Prostate gland (tissue), 2 donors: Measurements from ENCODE around the gene CD79B. TPM values are rescaled to one million over a fixed set of nuclear protein-coding genes. Genes with fewer than 3 reads are reported as not detected.

ENCODE experiments used
- DNase-seq: peaks from one replicate; pipeline ENCODE4 v3.0.0-alpha.2; 2019; ENCODE audit warnings: low spot score
- H3K27ac ChIP-seq, 2 donors: fragments of 200-600 bp; sonication (generic); 2 replicates each; pipeline ENCODE4 v1.5.1; 2017 to 2019
- H3K27me3 ChIP-seq: fragments of 200-600 bp; sonication (generic); replicated peaks from 2 replicates; pipeline ENCODE4 v1.5.1; 2019; ENCODE audit not compliant: insufficient read depth
- H3K36me3 ChIP-seq, 2 donors: fragments of 200-600 bp; sonication (generic); 1 replicate in 1 of 2; 2 replicates in 1 of 2; pipeline versions ENCODE4 v1.5.1 to v1.8.1; 2017 to 2019
- H3K4me1 ChIP-seq: fragments of 200-600 bp; sonication (generic); replicated peaks from 2 replicates; pipeline ENCODE4 v1.5.1; 2019
- H3K4me3 ChIP-seq, 2 donors: fragments of 200-600 bp; sonication (generic); 2 replicates each; pipeline ENCODE4 v1.5.1; 2017 to 2019
- H3K9me3 ChIP-seq: fragments of 200-600 bp; sonication (generic); 2 replicates; pipeline ENCODE4 v1.5.1; 2017
- POLR2A ChIP-seq: fragments of 450-650 bp; IDR thresholded peaks from one replicate; pipeline ENCODE4 v1.6.1; 2016; ENCODE audit warnings: antibody characterized with exemption, mild to moderate bottlenecking
- POLR2AphosphoS5 ChIP-seq: sonication (generic); formaldehyde crosslinking; IDR thresholded peaks from one replicate; pipeline ENCODE4 v1.6.1; 2017; ENCODE audit warnings: antibody characterized with exemption
- WGBS: methylation state at CpG from one replicate; pipeline ENCODE4 v1.1.5; 2018; 5-methylcytosine and 5-hydroxymethylcytosine counted together
- intact Hi-C: fragments of 100-400 bp; cut with DNase I; formaldehyde crosslinking; loops from one replicate; pipeline ENCODE4 v1.14.2; 2022
- total RNA-seq, 2 donors: library from RNA; depleted of rRNA; stranded (reverse); fragments of >200 nt; gene quantifications; one replicate each; pipeline ENCODE4 v1.1.0, GENCODE V29; 2016
- TF ChIP-seq, protein P1 (sequence below), 4 experiments: fragments of 200-600 bp in 2 of 4; fragments of 450-650 bp in 2 of 4; sonication (generic) in 2 of 4; IDR thresholded peaks; 1 replicate in 3 of 4; 2 replicates in 1 of 4; pipeline ENCODE4 v1.5.1; 2016 to 2019; ENCODE audit warnings: antibody characterized with exemption in 4 of 4, mild to moderate bottlenecking in 2 of 4, moderate library complexity in 2 of 4

The CD79B gene
- 1 to 10 TPM; 1.6 to 2.2 TPM for total RNA-seq

DNA sequence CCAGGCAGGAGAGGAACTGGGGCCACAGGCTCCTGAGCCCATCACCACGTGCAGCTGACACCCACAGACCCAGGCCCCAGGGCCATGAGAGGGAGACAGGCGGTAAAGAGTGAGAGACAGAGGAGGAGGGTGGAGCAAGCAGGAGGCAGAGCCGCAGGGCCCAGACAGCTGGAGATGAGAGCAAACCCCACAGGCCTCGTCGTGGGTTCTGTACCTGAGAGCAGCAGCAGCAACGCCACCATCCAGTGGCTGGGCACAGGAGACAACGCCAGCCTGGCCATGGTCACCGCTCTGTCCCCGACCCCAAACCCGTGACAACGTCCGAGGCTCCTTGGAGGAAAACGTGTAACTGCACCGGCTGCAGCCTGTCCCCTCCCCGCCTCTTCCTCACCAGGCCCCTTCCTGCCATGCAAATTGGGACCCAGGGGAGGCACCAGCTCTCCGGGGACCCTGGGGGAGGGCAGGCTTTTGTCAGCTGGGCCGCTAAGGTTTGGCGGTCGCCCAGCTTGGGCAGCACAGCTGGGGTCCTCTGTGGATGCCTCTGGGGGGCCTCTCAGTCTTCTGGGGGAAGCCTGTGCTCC is at the start of gene CD79B:
CD79B (minus strand) TSS at position 351 of the 581 bp plus-strand sequence; CDS start at position 281, 70 bp downstream.
- TF ChIP-seq POLR2A (no peak), POLR2AphosphoS5 (no peak)
- TF ChIP-seq, protein P1, sequence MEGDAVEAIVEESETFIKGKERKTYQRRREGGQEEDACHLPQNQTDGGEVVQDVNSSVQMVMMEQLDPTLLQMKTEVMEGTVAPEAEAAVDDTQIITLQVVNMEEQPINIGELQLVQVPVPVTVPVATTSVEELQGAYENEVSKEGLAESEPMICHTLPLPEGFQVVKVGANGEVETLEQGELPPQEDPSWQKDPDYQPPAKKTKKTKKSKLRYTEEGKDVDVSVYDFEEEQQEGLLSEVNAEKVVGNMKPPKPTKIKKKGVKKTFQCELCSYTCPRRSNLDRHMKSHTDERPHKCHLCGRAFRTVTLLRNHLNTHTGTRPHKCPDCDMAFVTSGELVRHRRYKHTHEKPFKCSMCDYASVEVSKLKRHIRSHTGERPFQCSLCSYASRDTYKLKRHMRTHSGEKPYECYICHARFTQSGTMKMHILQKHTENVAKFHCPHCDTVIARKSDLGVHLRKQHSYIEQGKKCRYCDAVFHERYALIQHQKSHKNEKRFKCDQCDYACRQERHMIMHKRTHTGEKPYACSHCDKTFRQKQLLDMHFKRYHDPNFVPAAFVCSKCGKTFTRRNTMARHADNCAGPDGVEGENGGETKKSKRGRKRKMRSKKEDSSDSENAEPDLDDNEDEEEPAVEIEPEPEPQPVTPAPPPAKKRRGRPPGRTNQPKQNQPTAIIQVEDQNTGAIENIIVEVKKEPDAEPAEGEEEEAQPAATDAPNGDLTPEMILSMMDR (IDR thresholded peaks at IDR 0.05), result no peak
- H3K4me1 ChIP-seq, result no peaks in the 10 kb centered on the region
- no peaks in the 10 kb centered on the region for H3K27me3 ChIP-seq
- H3K9me3 ChIP-seq, result no peaks in the 10 kb centered on the region
- H3K36me3 ChIP-seq, result no peaks in the 10 kb centered on the region
- no peak within 1 kb of the TSS for H3K4me3 ChIP-seq
- H3K27ac ChIP-seq, result no peak within 1 kb of the TSS
- intact Hi-C loops, result no loop called here
- WGBS, result 80% methylated on average over 19 of the region's 19 CpGs
- DNase-seq, result no peak

DNA sequence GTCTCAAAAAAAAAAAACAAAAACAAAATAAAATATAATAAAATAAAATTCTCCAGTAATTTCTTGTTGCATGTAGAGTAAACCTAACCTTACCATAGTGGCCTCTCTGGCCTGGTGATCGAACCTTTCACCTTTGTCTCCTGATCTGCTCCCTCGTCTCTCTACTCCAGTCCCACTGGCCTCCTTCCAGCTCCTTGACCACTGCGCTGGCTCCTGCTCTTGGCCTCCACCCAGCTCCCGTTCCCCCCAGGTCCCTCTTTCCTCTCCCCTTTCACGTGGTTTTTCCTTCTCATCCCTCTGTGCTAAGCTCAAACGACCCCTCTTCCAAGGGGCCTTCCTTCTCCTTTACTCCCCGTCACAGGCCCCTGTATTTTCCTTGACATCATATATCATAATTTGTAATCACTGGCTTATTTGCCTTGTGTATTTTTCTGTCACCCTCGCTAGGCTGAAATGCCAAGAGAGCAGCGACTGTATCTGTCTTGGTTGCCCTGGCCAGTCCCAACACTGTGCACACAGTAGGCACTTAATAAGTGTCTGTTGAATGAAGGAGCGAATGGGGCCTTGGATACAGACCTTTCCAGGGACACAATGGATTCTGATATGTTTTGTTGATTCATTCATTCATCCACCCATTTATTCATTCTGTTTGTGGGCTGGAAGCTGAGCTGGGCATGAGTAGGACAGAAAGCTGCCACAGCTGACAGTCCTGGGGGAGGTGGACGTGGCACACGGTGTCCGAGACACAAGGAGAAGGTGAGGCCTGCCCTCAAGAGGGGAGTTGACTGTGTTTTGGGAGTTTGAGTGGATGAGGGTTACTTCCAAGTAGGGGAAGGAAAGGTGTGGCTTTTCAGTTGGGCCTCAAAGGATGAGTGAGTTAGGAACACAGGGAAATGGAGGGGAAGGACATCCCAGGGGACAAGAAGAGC is 46.4 kb upstream of the CD79B start:
- H3K9me3 ChIP-seq, result no peaks in the 10 kb centered on the region
- intact Hi-C loops, result no loop called here
- WGBS, result 78% methylated on average over 13 of the region's 13 CpGs
- no peak for TF ChIP-seq POLR2A
- TF ChIP-seq, protein P1 (IDR thresholded peaks at IDR 0.05), result no peak
- TF ChIP-seq POLR2AphosphoS5, result no peak
- H3K36me3 ChIP-seq, result no peaks in the 10 kb centered on the region
- no peaks in the 10 kb centered on the region for H3K4me1 ChIP-seq
- DNase-seq, result no peak
- no peak overlapping the region for H3K4me3 ChIP-seq
- no peaks in the 10 kb centered on the region for H3K27me3 ChIP-seq
- no peak overlapping the region for H3K27ac ChIP-seq

DNA sequence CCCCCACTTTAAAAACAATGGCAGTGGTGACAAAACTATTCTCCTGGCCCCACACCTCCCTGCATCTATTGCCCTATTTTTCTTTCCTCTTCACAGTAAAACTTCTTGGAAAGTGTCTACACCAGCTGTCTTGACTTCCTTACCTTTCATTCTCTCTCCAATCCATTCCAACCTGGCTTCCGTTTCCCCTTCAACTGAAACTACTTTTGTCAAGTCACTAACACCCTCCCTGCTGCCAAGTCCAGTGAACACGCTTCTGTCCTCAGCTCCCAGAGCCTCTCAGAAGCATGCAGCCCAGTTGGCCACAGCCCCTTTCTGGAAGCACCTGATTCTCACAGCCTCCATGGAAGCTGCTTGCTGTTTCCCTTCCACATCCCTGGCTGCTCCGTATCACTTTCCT is 44.6 kb upstream of the CD79B start:
- TF ChIP-seq, protein P1 (IDR thresholded peaks at IDR 0.05), result no peak
- TF ChIP-seq POLR2AphosphoS5 (no peak), POLR2A (no peak)
- WGBS, result 54% methylated on average over 3 of the region's 3 CpGs
- Histone ChIP-seq H3K27me3 (no peaks in the 10 kb centered on the region), H3K27ac (no peak overlapping the region), H3K4me3 (no peak overlapping the region), H3K36me3 (no peaks in the 10 kb centered on the region), H3K4me1 (no peaks in the 10 kb centered on the region), H3K9me3 (no peaks in the 10 kb centered on the region)
- no peak for DNase-seq
- intact Hi-C loops, result no loop called here

DNA sequence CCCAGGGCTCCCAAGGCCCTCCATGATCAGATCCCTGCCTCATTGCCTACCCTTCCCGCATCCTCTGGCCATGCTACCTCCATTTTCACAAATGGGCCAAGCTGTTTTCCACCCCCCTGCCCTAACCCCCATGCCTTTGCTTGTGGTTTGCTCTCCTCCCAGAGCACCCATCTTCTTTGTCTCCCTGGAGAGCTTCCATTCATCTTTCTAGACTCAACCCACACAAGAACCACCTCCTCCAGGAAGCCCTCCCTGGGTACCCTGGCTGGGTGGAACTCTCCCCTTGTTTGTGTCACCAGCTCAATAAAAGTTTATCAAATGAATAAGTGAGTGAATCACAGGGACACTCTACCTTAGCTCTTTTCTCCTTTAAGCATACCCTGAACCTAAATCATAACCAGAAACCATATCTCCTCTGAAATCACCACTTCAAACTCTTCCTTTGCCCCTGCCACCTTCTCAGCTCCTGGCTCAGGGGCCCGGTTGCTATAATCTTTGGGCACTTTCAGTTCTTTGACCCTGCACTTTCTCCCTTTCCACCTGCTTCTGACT is 43.5 kb upstream of the CD79B start:
- H3K4me3 ChIP-seq, result no peak overlapping the region
- H3K27me3 ChIP-seq, result no peaks in the 10 kb centered on the region
- DNase-seq, result no peak
- intact Hi-C loops, result no loop called here
- no peaks in the 10 kb centered on the region for H3K36me3 ChIP-seq
- H3K4me1 ChIP-seq, result no peaks in the 10 kb centered on the region
- H3K27ac ChIP-seq, result no peak overlapping the region
- TF ChIP-seq POLR2A (no peak), POLR2AphosphoS5 (no peak)
- TF ChIP-seq, protein P1 (IDR thresholded peaks at IDR 0.05), result no peak
- no peaks in the 10 kb centered on the region for H3K9me3 ChIP-seq
- WGBS, result 85% methylated on average over 2 of the region's 2 CpGs
